ENCODE data around the gene GABRA4.

DNA sequence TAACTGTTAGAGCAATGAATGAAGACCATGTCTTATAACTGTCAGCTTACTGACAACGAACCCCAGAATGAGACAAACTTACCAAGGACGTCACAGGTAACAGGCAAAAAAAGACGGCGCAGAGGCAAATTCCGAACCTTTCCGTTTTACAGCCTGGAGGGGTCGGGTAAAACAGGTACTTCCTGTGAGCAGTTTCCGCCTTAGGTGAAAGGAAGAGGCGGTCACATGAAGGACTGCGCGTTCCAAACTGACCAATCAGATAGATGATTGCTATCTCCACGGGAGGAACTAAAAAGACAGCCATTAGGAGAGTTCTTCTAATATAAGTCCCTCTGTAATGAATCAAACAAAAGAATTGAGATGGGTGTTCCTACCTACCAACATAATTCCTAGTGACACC lies 84.3 kb downstream of the GABRA4 start, which contains the start of gene COX7B2:
- TF ChIP-seq EZH2phosphoT487 (IDR thresholded peaks at IDR 0.05; ENCODE audit: low read length), result no peak
- TF ChIP-seq, protein P1, sequence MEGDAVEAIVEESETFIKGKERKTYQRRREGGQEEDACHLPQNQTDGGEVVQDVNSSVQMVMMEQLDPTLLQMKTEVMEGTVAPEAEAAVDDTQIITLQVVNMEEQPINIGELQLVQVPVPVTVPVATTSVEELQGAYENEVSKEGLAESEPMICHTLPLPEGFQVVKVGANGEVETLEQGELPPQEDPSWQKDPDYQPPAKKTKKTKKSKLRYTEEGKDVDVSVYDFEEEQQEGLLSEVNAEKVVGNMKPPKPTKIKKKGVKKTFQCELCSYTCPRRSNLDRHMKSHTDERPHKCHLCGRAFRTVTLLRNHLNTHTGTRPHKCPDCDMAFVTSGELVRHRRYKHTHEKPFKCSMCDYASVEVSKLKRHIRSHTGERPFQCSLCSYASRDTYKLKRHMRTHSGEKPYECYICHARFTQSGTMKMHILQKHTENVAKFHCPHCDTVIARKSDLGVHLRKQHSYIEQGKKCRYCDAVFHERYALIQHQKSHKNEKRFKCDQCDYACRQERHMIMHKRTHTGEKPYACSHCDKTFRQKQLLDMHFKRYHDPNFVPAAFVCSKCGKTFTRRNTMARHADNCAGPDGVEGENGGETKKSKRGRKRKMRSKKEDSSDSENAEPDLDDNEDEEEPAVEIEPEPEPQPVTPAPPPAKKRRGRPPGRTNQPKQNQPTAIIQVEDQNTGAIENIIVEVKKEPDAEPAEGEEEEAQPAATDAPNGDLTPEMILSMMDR (IDR thresholded peaks at IDR 0.05; ENCODE audit: low read length), result no peak

Data from MM.1S (cell line).